Body of pancreas (tissue), 4 donors: ENCODE results near the gene TRAPPC12. TPM values are rescaled to one million over a fixed set of nuclear protein-coding genes. Genes with fewer than 3 reads are reported as not detected.

Source experiments
- ATAC-seq: fragments of 150-250 bp; one replicate; pipeline ENCODE4 v1.9.1; 2016
- DNase-seq, 4 donors: peaks; one replicate each; pipeline ENCODE4 v3.0.0-alpha.2; 2019
- H3K27ac ChIP-seq, 4 donors: fragments of 200-600 bp; sonication (generic); 1 replicate in 3 of 4; 2 replicates in 1 of 4; pipeline versions ENCODE4 v1.5.1 to v1.6.1; 2016 to 2019; ENCODE audit warnings: mild to moderate bottlenecking in 1 of 4, mixed read lengths in 1 of 4, moderate library complexity in 1 of 4
- H3K27me3 ChIP-seq, 2 donors: fragments of 200-600 bp; sonication (generic); one replicate each; pipeline ENCODE4 v1.6.0; 2016; ENCODE audit warnings: mild to moderate bottlenecking in 1 of 2
- H3K36me3 ChIP-seq, 2 donors: fragments of 200-600 bp; sonication (generic); replicated peaks in 1 of 2; 2 replicates each; pipeline ENCODE4 v1.5.1; 2016; ENCODE audit warnings: low read depth in 2 of 2; ENCODE audit not compliant: insufficient read depth in 1 of 2
- H3K4me1 ChIP-seq: fragments of 200-600 bp; sonication (generic); one replicate; pipeline ENCODE4 v1.6.0; 2016
- H3K4me3 ChIP-seq, 2 donors: fragments of 200-600 bp; sonication (generic); 1 replicate in 1 of 2; 2 replicates in 1 of 2; pipeline ENCODE4 v1.5.1; 2016 to 2019
- H3K9me3 ChIP-seq, 3 donors: fragments of 200-600 bp; sonication (generic); 1 replicate in 2 of 3; 2 replicates in 1 of 3; pipeline ENCODE4 v1.5.1; 2016
- CTCF ChIP-seq, 7 experiments: fragments of 450-650 bp in 4 of 7; fragments of 200-600 bp in 3 of 7; sonication (generic) in 3 of 7; IDR thresholded peaks; one replicate each; pipeline ENCODE4 v1.5.1; 2016 to 2019; ENCODE audit warnings: antibody characterized with exemption in 7 of 7
- POLR2A ChIP-seq, 3 donors: fragments of 450-650 bp; IDR thresholded peaks; one replicate each; pipeline ENCODE4 v1.6.1; 2016; ENCODE audit warnings: antibody characterized with exemption in 3 of 3, mild to moderate bottlenecking in 2 of 3
- WGBS, 2 donors: methylation state at CpG; one replicate each; pipeline ENCODE4 v1.1.5; 2017; 5-methylcytosine and 5-hydroxymethylcytosine counted together
- intact Hi-C: fragments of 100-400 bp; cut with DNase I; formaldehyde crosslinking; loops from one replicate; pipeline ENCODE4 v1.15.1; 2023
- total RNA-seq, 2 donors: library from RNA; depleted of rRNA; stranded (reverse); fragments of >200 nt; gene quantifications; one replicate each; pipeline ENCODE4 v1.1.0, GENCODE V29; 2016

TRAPPC12 gene
- total RNA-seq, 2 donors from 2014 or later, result 43.1 to 134 TPM

- ATAC-seq, result no peak
- Histone ChIP-seq H3K36me3 (no peaks in the 10 kb centered on the region), H3K4me3 (no peak overlapping the region), H3K9me3 (no peaks in the 10 kb centered on the region), H3K4me1 (peaks cover 13% of the 10 kb centered on the region), H3K27me3 (no peaks in the 10 kb centered on the region), H3K27ac (no peak overlapping the region)
- TF ChIP-seq CTCF (IDR thresholded peaks at IDR 0.05) (no peak), POLR2A (IDR thresholded peaks at IDR 0.05) (no peak)
- DNase-seq, result peak in 1 of 4 donors; percentile 9
- intact Hi-C loops, result no loop called here
- WGBS, 2 donors, result 10 to 49% methylated on average over 2 to 6 of the region's 6 CpGs
These were observed 108.6 kb downstream of the TRAPPC12 start for GRCh38 chr2:3488061-3488531.

GRCh38 chr2:3488855-3489763 lies 109.6 kb downstream of the TRAPPC12 start:
- WGBS, 2 donors, result 59 to 62% methylated on average over 24 to 27 of the region's 27 CpGs
- intact Hi-C loops, result no loop called here
- peak; percentile 59 for ATAC-seq

GRCh38 chr2:3489764-3490115 lies 110.2 kb downstream of the TRAPPC12 start:
- ATAC-seq (no peak), DNase-seq (no peak)
- H3K36me3 ChIP-seq, result no peaks in the 10 kb centered on the region
- intact Hi-C loops, result no loop called here
- WGBS, 2 donors, result 89 to 96% methylated on average over 13 to 16 of the region's 16 CpGs
- no peaks in the 10 kb centered on the region for H3K9me3 ChIP-seq
- no peak overlapping the region for H3K27ac ChIP-seq
- H3K4me1 ChIP-seq, result peaks cover 13% of the 10 kb centered on the region
- H3K27me3 ChIP-seq, result no peaks in the 10 kb centered on the region
- TF ChIP-seq CTCF (IDR thresholded peaks at IDR 0.05) (no peak), POLR2A (IDR thresholded peaks at IDR 0.05) (no peak)
- no peak overlapping the region for H3K4me3 ChIP-seq

More at GRCh38 chr2:3488855-3489763, 109.6 kb downstream of the TRAPPC12 start:
- Histone ChIP-seq H3K27me3 (no peaks in the 10 kb centered on the region), H3K4me1 (peaks cover 13% of the 10 kb centered on the region), H3K36me3 (no peaks in the 10 kb centered on the region), H3K9me3 (no peaks in the 10 kb centered on the region), H3K27ac (peak overlapping the region in 3 of 4 donors; percentile 3 to 29 (median 8)), H3K4me3 (no peak overlapping the region)
- no peak for TF ChIP-seq CTCF (IDR thresholded peaks at IDR 0.05)
- no peak for TF ChIP-seq POLR2A (IDR thresholded peaks at IDR 0.05)
- DNase-seq, result peak; percentile 39 to 60 (median 46)

GRCh38 chr2:3490191-3491170 lies 111.0 kb downstream of the TRAPPC12 start:
- intact Hi-C loops, result no loop called here
- H3K36me3 ChIP-seq, result no peaks in the 10 kb centered on the region
- no peaks in the 10 kb centered on the region for H3K27me3 ChIP-seq
- no peaks in the 10 kb centered on the region for H3K9me3 ChIP-seq
- H3K4me1 ChIP-seq, result peaks cover 13% of the 10 kb centered on the region
- WGBS, 2 donors, result 86 to 90% methylated on average over 21 to 26 of the region's 27 CpGs
- DNase-seq (no peak), ATAC-seq (no peak)
- no peak overlapping the region for H3K4me3 ChIP-seq
- H3K27ac ChIP-seq, result no peak overlapping the region
- TF ChIP-seq POLR2A (IDR thresholded peaks at IDR 0.05), result no peak
- no peak for TF ChIP-seq CTCF (IDR thresholded peaks at IDR 0.05)
